AG10803 (cell line): ENCODE measurements around the gene KRTAP13-3.

Experiments
- DNase-seq: peaks from one replicate; pipeline ENCODE4 v3.0.0; 2010; ENCODE audit warnings: low read depth
- H3K4me3 ChIP-seq: 2 replicates; pipeline ENCODE4 v1.5.1; 2011; ENCODE audit warnings: mild to moderate bottlenecking, low read length, control low read depth
- TF ChIP-seq, protein P1 (sequence below): conservative IDR thresholded peaks from 2 replicates; pipeline ENCODE4 v1.5.1; 2011; ENCODE audit warnings: mild to moderate bottlenecking, low read length, control low read depth, inconsistent platforms

Gene KRTAP13-3

DNA sequence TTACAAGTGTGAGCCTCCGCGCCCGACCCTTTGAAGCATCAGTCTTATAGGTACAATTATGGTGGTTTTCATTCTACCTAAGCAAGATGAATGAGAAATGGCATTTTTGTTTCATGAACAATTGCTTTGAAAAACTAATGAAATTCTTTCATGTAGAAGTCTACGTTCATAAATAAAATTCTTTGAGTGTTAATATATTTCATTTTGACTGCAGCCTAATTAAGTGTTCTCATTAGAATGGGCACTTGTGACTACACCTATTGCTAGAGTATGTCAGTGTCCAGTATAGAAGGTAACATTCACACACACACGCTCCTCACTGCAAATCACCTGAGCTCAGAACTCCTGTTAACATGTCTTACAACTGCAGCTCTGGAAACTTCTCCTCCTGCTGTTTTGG lies 14.2 kb upstream of the KRTAP13-3 start, which contains the start of gene KRTAP15-1:
KRTAP15-1 (plus strand) TSS at position 301 of the 400 bp plus-strand sequence; CDS start at position 354, 53 bp downstream.
- TF ChIP-seq, protein P1, sequence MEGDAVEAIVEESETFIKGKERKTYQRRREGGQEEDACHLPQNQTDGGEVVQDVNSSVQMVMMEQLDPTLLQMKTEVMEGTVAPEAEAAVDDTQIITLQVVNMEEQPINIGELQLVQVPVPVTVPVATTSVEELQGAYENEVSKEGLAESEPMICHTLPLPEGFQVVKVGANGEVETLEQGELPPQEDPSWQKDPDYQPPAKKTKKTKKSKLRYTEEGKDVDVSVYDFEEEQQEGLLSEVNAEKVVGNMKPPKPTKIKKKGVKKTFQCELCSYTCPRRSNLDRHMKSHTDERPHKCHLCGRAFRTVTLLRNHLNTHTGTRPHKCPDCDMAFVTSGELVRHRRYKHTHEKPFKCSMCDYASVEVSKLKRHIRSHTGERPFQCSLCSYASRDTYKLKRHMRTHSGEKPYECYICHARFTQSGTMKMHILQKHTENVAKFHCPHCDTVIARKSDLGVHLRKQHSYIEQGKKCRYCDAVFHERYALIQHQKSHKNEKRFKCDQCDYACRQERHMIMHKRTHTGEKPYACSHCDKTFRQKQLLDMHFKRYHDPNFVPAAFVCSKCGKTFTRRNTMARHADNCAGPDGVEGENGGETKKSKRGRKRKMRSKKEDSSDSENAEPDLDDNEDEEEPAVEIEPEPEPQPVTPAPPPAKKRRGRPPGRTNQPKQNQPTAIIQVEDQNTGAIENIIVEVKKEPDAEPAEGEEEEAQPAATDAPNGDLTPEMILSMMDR, result no peak
- no peak within 1 kb of the TSS for H3K4me3 ChIP-seq
- no peak for DNase-seq

DNA sequence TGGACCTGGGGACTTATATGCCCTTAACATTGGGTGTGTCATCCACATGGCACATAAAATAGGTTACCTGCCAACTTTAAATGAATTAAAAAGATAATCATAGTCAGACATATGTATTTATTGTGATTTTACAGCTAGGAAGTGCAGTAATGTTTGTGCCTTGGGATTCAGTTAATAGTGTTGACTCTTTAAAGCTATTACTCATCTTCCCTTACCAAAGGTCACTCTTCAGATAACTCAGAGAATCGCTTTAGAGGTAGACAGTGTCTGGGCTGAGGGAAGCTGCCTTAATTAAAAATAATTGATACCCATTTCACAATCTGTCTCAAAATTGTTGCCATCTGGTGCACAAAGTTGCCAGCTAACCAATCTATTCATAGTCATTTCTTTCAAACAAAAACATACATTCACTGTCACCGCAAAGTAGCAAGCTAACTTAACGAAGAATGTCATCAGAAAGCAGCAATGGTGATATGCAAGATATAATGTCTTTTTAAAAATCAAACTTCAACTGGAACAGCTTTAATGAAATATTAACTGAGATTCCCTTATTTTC lies 11.4 kb upstream of the KRTAP13-3 start:
- TF ChIP-seq, protein P1, result no peak
- DNase-seq, result no peak

DNA sequence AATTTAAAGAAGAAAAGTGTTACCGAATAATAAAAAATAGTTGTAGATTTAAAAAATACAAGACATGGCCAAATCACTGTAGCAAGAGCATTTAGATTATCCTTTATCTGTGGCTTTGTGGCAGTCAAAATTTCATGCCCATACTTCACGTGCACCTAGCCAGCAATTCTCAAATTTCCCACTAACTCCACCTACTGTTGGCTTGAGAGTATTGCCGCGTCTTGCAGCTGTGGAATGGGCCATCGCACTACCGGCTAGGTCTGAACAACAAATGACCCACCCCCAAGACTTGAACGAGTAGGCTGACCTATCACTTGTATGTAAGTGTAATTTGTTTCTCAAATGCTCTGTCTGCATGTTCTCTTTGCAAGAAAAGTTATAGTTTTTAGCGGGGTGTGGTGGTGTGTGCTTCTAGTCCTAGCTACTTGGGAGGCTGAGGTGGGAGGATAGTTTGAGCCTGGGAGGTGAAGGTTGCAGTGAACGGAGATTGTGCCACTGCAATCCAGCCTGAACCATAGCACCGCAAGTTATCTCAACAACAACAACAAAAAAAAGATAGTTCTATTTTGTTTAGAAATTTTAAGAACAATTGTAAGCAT lies 8.4 kb upstream of the KRTAP13-3 start:
- H3K4me3 ChIP-seq, result no peak overlapping the region
- peak; percentile 2 for DNase-seq
- TF ChIP-seq, protein P1, result peak; percentile 55

More for the DNA sequence above, 11.4 kb upstream of the KRTAP13-3 start:
- no peak overlapping the region for H3K4me3 ChIP-seq

DNA sequence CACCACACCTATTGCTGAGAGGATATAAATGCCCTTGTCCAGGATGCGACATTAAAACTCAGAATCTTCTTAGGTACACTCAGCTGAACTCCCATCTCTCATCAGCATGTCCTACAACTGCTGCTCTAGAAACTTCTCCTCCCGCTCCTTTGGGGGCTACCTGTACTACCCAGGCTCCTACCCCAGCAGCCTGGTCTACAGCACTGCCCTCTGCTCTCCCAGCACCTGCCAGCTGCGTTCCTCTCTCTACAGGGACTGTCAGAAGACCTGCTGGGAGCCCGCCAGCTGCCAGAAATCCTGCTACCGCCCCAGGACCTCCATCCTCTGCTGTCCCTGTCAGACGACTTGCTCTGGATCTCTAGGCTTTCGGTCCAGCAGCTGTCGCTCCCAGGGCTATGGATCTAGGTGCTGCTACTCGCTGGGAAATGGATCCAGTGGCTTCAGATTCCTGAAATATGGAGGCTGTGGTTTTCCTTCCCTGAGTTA lies 4.5 kb upstream of the KRTAP13-3 start, which contains the start of gene KRTAP13-4:
KRTAP13-4 (plus strand) TSS at position 51 of the 486 bp plus-strand sequence; CDS start at position 107, 56 bp downstream.
- TF ChIP-seq, protein P1, result no peak
- no peak for DNase-seq
- no peak within 1 kb of the TSS for H3K4me3 ChIP-seq

DNA sequence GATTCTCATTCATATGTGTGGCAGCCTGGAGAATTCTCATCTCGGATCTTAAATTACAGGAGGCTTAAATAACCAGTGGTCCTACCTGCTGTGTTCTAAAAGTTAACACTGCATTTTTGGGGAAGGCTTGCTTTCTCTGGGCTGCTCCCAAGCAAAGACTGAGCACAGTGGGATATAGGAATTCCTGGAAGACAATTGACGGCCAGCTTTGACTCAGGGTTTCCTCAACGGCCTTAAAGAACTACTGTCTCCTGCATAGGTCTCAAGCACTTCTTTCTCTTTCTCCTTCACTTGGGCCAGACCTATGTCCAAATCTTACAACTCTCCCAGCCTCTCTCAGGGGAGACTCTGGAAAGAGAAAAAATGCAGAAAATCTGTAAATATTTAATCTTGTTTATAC lies 1.0 kb upstream of the KRTAP13-3 start:
- TF ChIP-seq, protein P1, result no peak
- no peak for DNase-seq
- H3K4me3 ChIP-seq, result no peak overlapping the region

DNA sequence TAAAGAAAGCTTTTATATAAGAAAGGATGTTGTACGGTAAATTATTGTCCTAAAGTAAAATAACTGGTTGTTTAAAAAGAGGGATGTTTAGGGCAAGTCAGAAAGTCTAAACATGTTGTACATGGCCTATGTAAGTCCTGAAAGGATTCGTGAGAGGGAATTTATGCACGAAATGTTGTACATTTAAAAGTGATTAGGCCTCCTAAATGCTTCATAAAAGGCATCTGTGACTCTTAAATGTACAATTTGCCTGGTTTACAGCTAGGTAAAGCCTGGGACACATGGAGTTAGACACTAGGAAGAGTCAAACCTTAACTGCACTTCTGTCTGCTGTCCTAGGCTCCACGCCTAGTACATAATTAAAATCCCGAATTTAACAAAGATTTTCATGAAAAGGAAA lies 9.7 kb downstream of the KRTAP13-3 start:
- TF ChIP-seq, protein P1, result no peak
- no peak overlapping the region for H3K4me3 ChIP-seq
- DNase-seq, result no peak

DNA sequence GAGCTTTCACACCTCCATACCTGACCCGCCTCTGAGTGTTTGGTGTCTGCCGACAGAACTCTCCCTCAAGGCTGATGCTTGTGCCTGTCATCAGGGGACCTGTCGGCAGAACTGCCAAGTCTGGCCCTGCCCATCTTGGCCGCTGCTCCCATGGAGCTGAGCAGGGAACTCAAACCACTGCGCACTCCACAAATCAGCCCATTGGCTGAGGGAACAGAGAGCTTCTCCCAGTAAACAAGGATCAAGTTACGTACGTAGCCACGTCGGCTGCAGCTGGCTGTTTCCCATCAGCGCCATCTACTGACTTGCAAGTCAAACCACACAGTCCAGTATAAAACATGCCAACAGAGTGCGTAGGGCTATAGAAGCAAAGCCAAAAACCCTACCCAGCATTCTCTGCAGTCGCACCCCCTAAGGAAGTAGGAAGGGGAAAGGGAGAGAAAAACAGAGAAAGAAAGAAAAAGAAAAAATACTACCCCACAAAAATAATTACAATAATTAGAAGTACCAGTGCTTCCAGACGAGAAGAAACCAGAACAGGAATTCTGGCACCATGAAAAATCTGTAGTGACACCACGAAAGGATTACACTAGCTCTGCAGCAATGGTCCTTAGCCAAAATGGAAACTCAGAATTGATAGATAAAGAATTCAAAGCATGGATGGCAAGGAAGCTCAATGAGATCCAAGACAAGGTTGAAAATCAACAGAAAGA lies 16.8 kb downstream of the KRTAP13-3 start:
- no peak overlapping the region for H3K4me3 ChIP-seq
- TF ChIP-seq, protein P1, result peak; percentile 27; the same call in 1 of the 2 replicates
- peak; percentile 22 for DNase-seq
